Naive B cell (primary cell): Measurements from ENCODE around the gene ACSM3. TPM values are rescaled to one million over a fixed set of nuclear protein-coding genes. Genes with fewer than 3 reads are reported as not detected.

Experiments used
- ATAC-seq, 2 donors: fragments of 150-1000 bp; cut with Tn5 transposase; 2 replicates each; pipeline ENCODE4 v1.10.0; 2021; ENCODE audit warnings: low read depth in 2 of 2, mild to moderate bottlenecking in 2 of 2, moderate library complexity in 2 of 2
- DNase-seq: peaks from one replicate; pipeline ENCODE4 v3.0.0; 2022
- H3K27ac Mint-ChIP-seq, 6 donors: one replicate each; pipeline ENCODE4 v1.8.0; 2020 to 2022; ENCODE audit warnings: mild to moderate bottlenecking in 6 of 6, mixed read lengths in 6 of 6, moderate library complexity in 5 of 6, inconsistent platforms in 2 of 6
- H3K27me3 Mint-ChIP-seq, 3 donors: one replicate each; pipeline ENCODE4 v1.8.0; 2021 to 2022; ENCODE audit warnings: mixed read lengths in 3 of 3, mild to moderate bottlenecking in 1 of 3
- H3K36me3 Mint-ChIP-seq, 2 donors: one replicate each; pipeline ENCODE4 v1.8.0; 2020 to 2022; ENCODE audit warnings: mixed read lengths in 2 of 2, inconsistent platforms in 1 of 2, mild to moderate bottlenecking in 1 of 2
- H3K4me1 Mint-ChIP-seq, 3 donors: one replicate each; pipeline ENCODE4 v1.8.0; 2020 to 2022; ENCODE audit warnings: mixed read lengths in 3 of 3, inconsistent platforms in 1 of 3, mild to moderate bottlenecking in 1 of 3, moderate library complexity in 1 of 3
- H3K4me3 Mint-ChIP-seq, 8 donors: one replicate each; pipeline ENCODE4 v1.8.0; 2020 to 2022; ENCODE audit warnings: mild to moderate bottlenecking in 8 of 8, mixed read lengths in 8 of 8, moderate library complexity in 8 of 8, inconsistent platforms in 2 of 8
- H3K9me3 Mint-ChIP-seq, 7 donors: one replicate each; pipeline ENCODE4 v1.8.0; 2020 to 2022; ENCODE audit warnings: mixed read lengths in 7 of 7, mild to moderate bottlenecking in 5 of 7, inconsistent platforms in 2 of 7, moderate library complexity in 1 of 7
- polyA plus RNA-seq, 6 donors: library from polyadenylated mRNA; unstranded; fragments of 300-500 nt; fragmentation: Illumina TruSeq; gene quantifications; one replicate each; pipeline ENCODE4 v1.2.3, GENCODE V29; 2021; ENCODE audit warnings: low read depth in 6 of 6

ACSM3 gene
- polyA plus RNA-seq, 6 donors from 2014 or later: 2.8 to 13.3 (median 6.4) TPM

DNA sequence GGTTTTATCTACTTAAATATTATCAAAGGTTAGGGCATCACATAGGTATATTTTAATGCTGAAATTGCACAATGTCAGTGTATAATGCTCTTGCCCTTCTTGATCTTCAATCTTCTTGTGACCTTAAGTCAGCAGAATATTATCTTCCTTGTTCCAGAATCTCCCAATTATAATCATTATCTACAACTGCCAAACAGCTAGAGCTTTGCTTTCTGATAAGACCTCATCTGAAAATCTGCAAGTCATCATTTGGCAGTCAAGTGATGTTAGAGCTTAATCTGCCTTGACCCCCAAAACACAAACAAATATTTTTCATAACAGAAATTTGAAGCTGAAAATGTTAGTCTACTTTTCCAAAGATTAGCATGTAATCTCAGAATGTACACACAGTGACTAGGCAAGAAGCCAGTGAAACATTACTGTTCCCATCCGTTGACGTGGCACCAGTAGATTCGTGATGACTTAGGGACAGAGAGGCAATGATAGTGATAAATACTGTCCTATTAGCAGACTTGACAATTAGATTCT, 62.3 kb downstream of the ACSM3 start:
- Mint-ChIP-seq H3K4me3 (no peak overlapping the region), H3K4me1 (no peaks in the 10 kb centered on the region), H3K27me3 (no peaks in the 10 kb centered on the region), H3K27ac (no peak overlapping the region), H3K36me3 (no peaks in the 10 kb centered on the region), H3K9me3 (no peaks in the 10 kb centered on the region)
- no peak for DNase-seq
- ATAC-seq: no peak

DNA sequence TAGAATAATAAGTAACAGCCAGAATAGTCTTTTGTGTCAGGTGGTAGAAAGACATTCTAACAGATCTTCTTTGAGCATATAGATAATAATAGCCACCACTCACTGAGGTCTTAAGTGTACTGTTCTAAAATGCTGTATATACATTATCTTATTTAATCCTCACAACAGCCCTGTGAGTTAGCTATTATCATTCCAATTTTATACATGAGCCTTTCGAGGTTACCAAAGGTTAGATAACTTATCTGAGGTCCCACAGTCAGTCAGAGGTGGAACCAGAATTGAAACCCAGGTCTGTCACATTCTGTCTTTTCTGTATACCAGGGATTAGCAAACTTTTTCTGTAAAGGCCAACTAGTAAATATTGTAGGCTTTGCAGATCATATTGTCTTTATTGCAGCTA, 65.7 kb downstream of the ACSM3 start:
- Mint-ChIP-seq H3K9me3 (peaks cover 0 to 3% (median 0%) of the 10 kb centered on the region in 7 donors), H3K27ac (no peak overlapping the region), H3K4me3 (no peak overlapping the region), H3K36me3 (no peaks in the 10 kb centered on the region), H3K27me3 (no peaks in the 10 kb centered on the region), H3K4me1 (no peaks in the 10 kb centered on the region)
- ATAC-seq (no peak), DNase-seq (no peak)

DNA sequence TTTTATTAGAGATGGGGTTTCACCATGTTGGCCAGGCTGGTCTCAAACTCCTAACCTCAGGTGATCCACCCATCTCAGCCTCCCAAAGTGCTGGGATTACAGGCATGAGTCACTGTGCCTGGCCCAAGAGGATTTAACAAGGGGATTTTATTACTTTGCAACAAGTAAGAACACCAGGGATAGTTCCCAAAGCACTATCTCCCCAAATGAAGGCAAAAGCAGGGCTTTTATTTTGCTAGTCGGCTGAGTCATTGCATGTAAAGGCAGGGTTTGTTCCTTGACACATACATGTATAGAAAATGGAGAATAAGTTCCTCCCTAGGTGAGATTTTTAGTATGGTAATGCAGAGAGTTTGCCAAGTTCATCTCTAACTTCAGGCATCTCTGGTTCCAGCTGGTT, 66.6 kb downstream of the ACSM3 start:
- ATAC-seq: no peak
- Mint-ChIP-seq H3K4me1 (no peaks in the 10 kb centered on the region), H3K36me3 (no peaks in the 10 kb centered on the region), H3K4me3 (no peak overlapping the region), H3K9me3 (peaks cover 0 to 10% (median 2%) of the 10 kb centered on the region in 7 donors), H3K27ac (no peak overlapping the region), H3K27me3 (no peaks in the 10 kb centered on the region)
- DNase-seq: no peak

DNA sequence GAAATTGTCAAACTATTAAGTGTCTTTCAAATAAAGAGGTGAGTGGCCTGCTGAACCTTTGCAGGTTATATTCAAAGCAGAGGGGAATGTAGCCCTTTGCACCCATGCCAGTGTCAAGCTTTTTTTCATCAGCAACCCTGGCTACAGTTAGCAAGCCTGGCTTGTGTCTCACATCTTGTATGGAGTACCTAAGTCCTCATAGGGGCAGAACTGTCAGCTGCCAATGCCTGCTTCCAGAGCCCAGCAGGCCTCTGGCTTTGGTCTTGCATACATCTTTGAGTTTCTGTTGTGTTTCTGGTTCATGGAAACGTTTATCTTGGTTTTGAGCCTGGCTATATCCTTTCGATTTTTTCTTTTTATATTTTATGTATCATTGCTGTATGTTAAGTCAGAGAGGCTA, 69.3 kb downstream of the ACSM3 start:
- ATAC-seq: no peak
- H3K4me1 Mint-ChIP-seq: peaks cover 2 to 3% (median 3%) of the 10 kb centered on the region in 3 donors
- H3K27me3 Mint-ChIP-seq: no peaks in the 10 kb centered on the region
- no peak for DNase-seq
- H3K9me3 Mint-ChIP-seq: peaks cover 2 to 20% (median 12%) of the 10 kb centered on the region in 7 donors
- no peaks in the 10 kb centered on the region for H3K36me3 Mint-ChIP-seq
- no peak overlapping the region for H3K27ac Mint-ChIP-seq
- H3K4me3 Mint-ChIP-seq: no peak overlapping the region

DNA sequence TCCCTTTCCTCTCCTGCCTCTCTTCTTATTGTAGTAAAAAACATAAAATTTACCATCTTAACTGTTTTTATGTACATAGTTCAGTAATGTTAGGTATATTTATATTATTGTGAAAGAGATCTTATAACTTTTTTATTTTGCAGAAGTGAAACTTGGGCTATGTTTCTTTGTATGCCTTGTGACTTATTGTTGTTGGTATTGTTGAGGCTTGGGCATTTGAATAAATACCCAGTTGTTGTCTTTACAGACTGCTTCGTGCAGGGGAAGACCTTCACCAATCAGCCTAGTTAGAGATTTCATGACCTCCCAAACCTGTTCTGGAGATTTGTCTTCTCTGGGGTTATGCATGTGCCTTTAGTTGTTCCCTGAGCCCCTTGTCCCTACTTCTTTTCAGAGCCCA, 74.4 kb downstream of the ACSM3 start:
- Mint-ChIP-seq H3K27me3 (no peaks in the 10 kb centered on the region), H3K4me1 (peaks cover 8 to 14% (median 9%) of the 10 kb centered on the region in 3 donors), H3K36me3 (no peaks in the 10 kb centered on the region), H3K9me3 (peaks cover 2 to 20% (median 12%) of the 10 kb centered on the region in 7 donors), H3K4me3 (no peak overlapping the region), H3K27ac (peak overlapping the region in 2 of 6 donors; percentile 77 to 90)
- peak; percentile 36 to 50 for ATAC-seq
- DNase-seq: no peak

DNA sequence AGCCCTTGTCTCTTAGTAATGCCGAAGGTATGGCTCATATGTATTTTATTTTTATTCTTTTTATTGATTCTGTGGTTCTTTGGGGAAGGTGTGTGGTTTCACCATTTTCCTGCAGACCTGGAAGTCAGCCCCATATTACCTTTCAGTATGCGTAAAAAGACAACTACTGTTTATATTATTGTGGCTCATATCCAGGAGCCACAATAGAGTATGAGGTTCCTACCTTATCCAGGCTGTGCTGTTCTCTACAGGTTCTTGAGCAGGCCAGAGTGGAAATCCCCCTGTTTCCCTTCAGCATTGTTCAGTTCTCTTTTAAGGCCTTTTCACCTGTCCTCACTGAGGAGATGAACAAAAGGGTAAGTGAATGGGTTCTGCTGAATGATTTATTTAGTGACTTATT, 75.7 kb downstream of the ACSM3 start:
- DNase-seq (no peak), ATAC-seq (peak; percentile 34 to 36)
- H3K4me3 Mint-ChIP-seq: no peak overlapping the region
- H3K27ac Mint-ChIP-seq: peak overlapping the region in 4 of 6 donors; percentile 22 to 69 (median 53)
- no peaks in the 10 kb centered on the region for H3K36me3 Mint-ChIP-seq
- H3K4me1 Mint-ChIP-seq: peaks cover 8 to 14% (median 9%) of the 10 kb centered on the region in 3 donors
- H3K9me3 Mint-ChIP-seq: peaks cover 2 to 18% (median 11%) of the 10 kb centered on the region in 7 donors
- H3K27me3 Mint-ChIP-seq: no peaks in the 10 kb centered on the region

DNA sequence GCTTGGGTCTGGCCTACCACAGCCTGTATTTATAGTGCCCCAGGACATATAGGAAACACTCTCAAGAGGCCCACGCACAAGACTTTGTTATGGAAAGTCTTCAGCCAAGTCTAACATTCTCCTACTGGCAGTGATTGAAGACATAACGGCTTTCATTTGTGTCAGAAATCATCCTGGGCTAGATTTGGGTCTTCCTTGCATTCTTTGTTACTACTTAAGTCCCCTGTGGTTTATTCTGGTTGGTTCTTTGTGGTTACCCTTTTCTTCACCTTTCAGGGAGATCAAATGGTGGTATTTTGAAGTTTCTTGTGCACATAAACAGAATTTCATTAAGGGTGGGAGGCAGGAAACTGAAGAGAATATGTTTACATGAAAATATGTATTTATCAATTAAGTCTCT, 80.2 kb downstream of the ACSM3 start:
- ATAC-seq (no peak), DNase-seq (no peak)
- peaks cover 0 to 1% (median 0%) of the 10 kb centered on the region in 3 donors for H3K4me1 Mint-ChIP-seq
- H3K27me3 Mint-ChIP-seq: no peaks in the 10 kb centered on the region
- H3K27ac Mint-ChIP-seq: no peak overlapping the region
- no peaks in the 10 kb centered on the region for H3K9me3 Mint-ChIP-seq
- H3K4me3 Mint-ChIP-seq: no peak overlapping the region
- H3K36me3 Mint-ChIP-seq: no peaks in the 10 kb centered on the region

DNA sequence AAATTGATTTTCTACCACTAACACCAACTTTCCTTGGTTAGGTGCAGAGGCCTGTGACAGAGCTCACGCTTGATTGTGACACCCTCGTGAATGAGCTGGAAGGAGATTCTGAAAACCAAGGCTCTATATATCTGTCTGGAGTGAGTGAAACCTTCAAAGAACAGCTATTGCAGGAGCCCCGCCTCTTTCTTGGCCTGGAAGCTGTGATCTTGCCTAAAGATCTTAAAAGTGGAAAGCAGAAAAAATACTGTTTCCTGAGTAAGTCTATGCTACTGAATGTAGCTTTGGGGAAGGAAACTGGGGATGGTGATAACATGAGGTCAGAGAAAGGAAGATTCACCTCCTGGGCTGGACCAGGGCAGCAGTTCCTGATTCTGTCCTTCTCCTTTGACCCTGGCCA, 80.8 kb downstream of the ACSM3 start:
- ATAC-seq: no peak
- no peak overlapping the region for H3K4me3 Mint-ChIP-seq

DNA sequence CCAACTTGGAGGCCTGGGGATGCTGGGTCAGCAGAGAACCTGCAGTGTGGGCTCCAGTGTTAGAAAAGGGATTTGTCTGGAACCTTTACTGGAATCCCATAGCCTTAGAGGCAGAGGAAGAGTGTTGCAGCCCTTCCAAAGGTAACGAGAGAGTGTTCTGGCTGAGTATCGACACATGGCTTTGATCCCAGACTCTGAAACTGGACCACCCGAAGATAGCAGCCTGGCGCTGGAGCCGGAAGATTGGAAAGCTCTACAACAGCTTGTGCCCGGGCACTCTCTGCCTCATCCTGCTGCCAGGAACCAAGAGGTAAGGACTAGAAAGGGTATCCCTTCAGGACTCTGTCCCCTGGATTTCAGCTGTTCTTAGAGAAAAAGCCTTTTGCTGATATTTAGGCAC, 82.2 kb downstream of the ACSM3 start:
- ATAC-seq (no peak), DNase-seq (no peak)
- H3K36me3 Mint-ChIP-seq: no peaks in the 10 kb centered on the region
- H3K27me3 Mint-ChIP-seq: no peaks in the 10 kb centered on the region
- H3K9me3 Mint-ChIP-seq: no peaks in the 10 kb centered on the region
- H3K27ac Mint-ChIP-seq: no peak overlapping the region
- peaks cover 0 to 4% (median 3%) of the 10 kb centered on the region in 3 donors for H3K4me1 Mint-ChIP-seq
- H3K4me3 Mint-ChIP-seq: peak overlapping the region in 1 of 8 donors; percentile 10

More for the DNA sequence above, 80.8 kb downstream of the ACSM3 start:
- Mint-ChIP-seq H3K4me1 (no peaks in the 10 kb centered on the region), H3K27ac (peak overlapping the region in 1 of 6 donors; percentile 78), H3K36me3 (no peaks in the 10 kb centered on the region), H3K9me3 (no peaks in the 10 kb centered on the region), H3K27me3 (no peaks in the 10 kb centered on the region)
- no peak for DNase-seq

DNA sequence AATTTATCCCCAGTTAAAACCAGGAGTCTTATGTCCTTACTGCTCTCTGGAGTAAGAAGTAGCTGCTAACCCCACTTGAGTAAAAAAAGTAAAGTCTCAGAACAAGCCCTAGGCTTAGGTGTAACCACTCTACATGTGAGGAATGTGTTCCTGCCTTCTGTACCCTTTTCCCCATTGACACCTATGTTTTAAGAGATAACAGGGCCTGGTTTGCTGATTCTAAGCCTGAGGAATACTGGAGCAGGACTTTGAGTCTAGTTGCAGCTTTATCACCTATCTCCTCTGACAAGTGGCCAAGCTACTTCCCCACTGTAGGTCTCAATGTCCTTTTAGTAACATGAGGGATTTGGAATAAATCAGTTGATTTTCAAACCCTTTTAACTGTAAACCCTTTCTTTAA, 82.7 kb downstream of the ACSM3 start:
- no peaks in the 10 kb centered on the region for H3K9me3 Mint-ChIP-seq
- ATAC-seq: no peak
- peak overlapping the region in 1 of 6 donors; percentile 3 for H3K27ac Mint-ChIP-seq
- peaks cover 0 to 4% (median 3%) of the 10 kb centered on the region in 3 donors for H3K4me1 Mint-ChIP-seq
- DNase-seq: no peak
- no peaks in the 10 kb centered on the region for H3K36me3 Mint-ChIP-seq
- H3K4me3 Mint-ChIP-seq: no peak overlapping the region
- H3K27me3 Mint-ChIP-seq: no peaks in the 10 kb centered on the region

Other genes with a start within 250 kb of the ACSM3 start
- not detected for gene ACSM2B, start 187.6 kb upstream of the ACSM3 start, polyA plus RNA-seq
- gene ACSM1, start 66.3 kb upstream of the ACSM3 start, polyA plus RNA-seq: 1 to 10 TPM in 2 of 6 donors, under 1 TPM in 3, not detected in 1; 0.25 to 1.1 (median 0.85) TPM
- 10 to 100 TPM; 35.1 to 75.3 (median 62.8) TPM for gene THUMPD1, start 22.2 kb upstream of the ACSM3 start, polyA plus RNA-seq
- 1 to 10 TPM; 1.3 to 4.1 (median 2.0) TPM for gene ERI2, start 42.5 kb downstream of the ACSM3 start, polyA plus RNA-seq
- not detected for gene REXO5, start 42.5 kb downstream of the ACSM3 start, polyA plus RNA-seq
- 1 to 10 TPM in 1 of 6 donors, under 1 TPM in 4, not detected in 1; 0.38 to 1.1 (median 0.52) TPM for gene DCUN1D3, start 136.3 kb downstream of the ACSM3 start, polyA plus RNA-seq
- 10 to 100 TPM; 44.8 to 82.9 (median 52.9) TPM for gene LYRM1, start 136.8 kb downstream of the ACSM3 start, polyA plus RNA-seq